WTC11 (cell line): Measurements from ENCODE around the gene KCNS3.

Source experiments
- ATF1 ChIP-seq: sonication (generic); formaldehyde crosslinking; IDR thresholded peaks from 2 replicates; pipeline ENCODE4 v1.8.1; 2023; ENCODE audit warnings: mild to moderate bottlenecking, moderate library complexity, missing genetic modification reagents
- CTCF ChIP-seq: fragments of 200-600 bp; IDR thresholded peaks from 2 replicates; pipeline ENCODE4 v1.8.0; 2022; ENCODE audit warnings: antibody characterized with exemption
- ERG ChIP-seq: fragments of 250-450 bp; sonication (Bioruptor Pico); IDR thresholded peaks from 2 replicates; pipeline ENCODE4 v1.8.0; 2021; ENCODE audit warnings: mild to moderate bottlenecking
- ETV6 ChIP-seq: sonication (generic); formaldehyde crosslinking; IDR thresholded peaks from 2 replicates; pipeline ENCODE4 v1.8.1; 2022; ENCODE audit warnings: mild to moderate bottlenecking, missing genetic modification reagents
- GRHL2 ChIP-seq: fragments of 250-450 bp; sonication (Bioruptor Pico); IDR thresholded peaks from 2 replicates; pipeline ENCODE4 v1.8.0; 2022; ENCODE audit warnings: mild to moderate bottlenecking, moderate library complexity; ENCODE audit not compliant: insufficient replicate concordance, severe bottlenecking
- NFYB ChIP-seq: sonication (generic); formaldehyde crosslinking; conservative IDR thresholded peaks from 2 replicates; pipeline ENCODE4 v1.8.0; 2022; ENCODE audit warnings: low read depth, missing genetic modification reagents
- NR2C2 ChIP-seq: sonication (generic); formaldehyde crosslinking; IDR thresholded peaks from 2 replicates; pipeline ENCODE4 v1.8.0; 2022; ENCODE audit warnings: mild to moderate bottlenecking, missing genetic modification reagents
- RELA ChIP-seq: sonication (generic); formaldehyde crosslinking; IDR thresholded peaks from 2 replicates; pipeline ENCODE4 v1.8.1; 2022; ENCODE audit warnings: missing genetic modification reagents, mild to moderate bottlenecking, borderline replicate concordance
- TEAD4 ChIP-seq: sonication (generic); formaldehyde crosslinking; IDR thresholded peaks from 2 replicates; pipeline ENCODE4 v1.8.0; 2022; ENCODE audit warnings: mild to moderate bottlenecking, missing genetic modification reagents
- ZNF263 ChIP-seq: sonication (generic); formaldehyde crosslinking; IDR thresholded peaks from 2 replicates; pipeline ENCODE4 v1.8.1; 2022; ENCODE audit warnings: low read depth, mild to moderate bottlenecking, moderate library complexity, missing genetic modification reagents
- ZNF416 ChIP-seq: fragments of 250-450 bp; sonication (Bioruptor Pico); IDR thresholded peaks from 2 replicates; pipeline ENCODE4 v1.9.0; 2021; ENCODE audit warnings: mild to moderate bottlenecking, inconsistent platforms
- TF ChIP-seq, protein P1 (sequence below): sonication (generic); formaldehyde crosslinking; IDR thresholded peaks from 2 replicates; pipeline ENCODE4 v1.8.1; 2023; ENCODE audit warnings: mild to moderate bottlenecking, moderate library complexity, missing genetic modification reagents
- TF ChIP-seq, protein P2 (sequence below): sonication (generic); formaldehyde crosslinking; IDR thresholded peaks from 2 replicates; pipeline ENCODE4 v1.8.0; 2022; ENCODE audit warnings: mild to moderate bottlenecking, missing genetic modification reagents

GRCh38 chr2:17871639-17872038 lies 6.8 kb upstream of the KCNS3 start:
- TF ChIP-seq ZNF416 (CRISPR knock-in tag) (no peak), RELA (CRISPR knock-in tag) (no peak), NR2C2 (no peak), CTCF (no peak), NFYB (CRISPR knock-in tag) (no peak), ATF1 (no peak), ZNF263 (no peak), TEAD4 (CRISPR knock-in tag) (no peak), ERG (CRISPR knock-in tag) (no peak), GRHL2 (CRISPR knock-in tag) (no peak), ETV6 (no peak)
- TF ChIP-seq, protein P1, sequence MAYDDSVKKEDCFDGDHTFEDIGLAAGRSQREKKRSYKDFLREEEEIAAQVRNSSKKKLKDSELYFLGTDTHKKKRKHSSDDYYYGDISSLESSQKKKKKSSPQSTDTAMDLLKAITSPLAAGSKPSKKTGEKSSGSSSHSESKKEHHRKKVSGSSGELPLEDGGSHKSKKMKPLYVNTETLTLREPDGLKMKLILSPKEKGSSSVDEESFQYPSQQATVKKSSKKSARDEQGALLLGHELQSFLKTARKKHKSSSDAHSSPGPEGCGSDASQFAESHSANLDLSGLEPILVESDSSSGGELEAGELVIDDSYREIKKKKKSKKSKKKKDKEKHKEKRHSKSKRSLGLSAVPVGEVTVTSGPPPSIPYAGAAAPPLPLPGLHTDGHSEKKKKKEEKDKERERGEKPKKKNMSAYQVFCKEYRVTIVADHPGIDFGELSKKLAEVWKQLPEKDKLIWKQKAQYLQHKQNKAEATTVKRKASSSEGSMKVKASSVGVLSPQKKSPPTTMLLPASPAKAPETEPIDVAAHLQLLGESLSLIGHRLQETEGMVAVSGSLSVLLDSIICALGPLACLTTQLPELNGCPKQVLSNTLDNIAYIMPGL (CRISPR knock-in tag) = no peak
- TF ChIP-seq, protein P2, sequence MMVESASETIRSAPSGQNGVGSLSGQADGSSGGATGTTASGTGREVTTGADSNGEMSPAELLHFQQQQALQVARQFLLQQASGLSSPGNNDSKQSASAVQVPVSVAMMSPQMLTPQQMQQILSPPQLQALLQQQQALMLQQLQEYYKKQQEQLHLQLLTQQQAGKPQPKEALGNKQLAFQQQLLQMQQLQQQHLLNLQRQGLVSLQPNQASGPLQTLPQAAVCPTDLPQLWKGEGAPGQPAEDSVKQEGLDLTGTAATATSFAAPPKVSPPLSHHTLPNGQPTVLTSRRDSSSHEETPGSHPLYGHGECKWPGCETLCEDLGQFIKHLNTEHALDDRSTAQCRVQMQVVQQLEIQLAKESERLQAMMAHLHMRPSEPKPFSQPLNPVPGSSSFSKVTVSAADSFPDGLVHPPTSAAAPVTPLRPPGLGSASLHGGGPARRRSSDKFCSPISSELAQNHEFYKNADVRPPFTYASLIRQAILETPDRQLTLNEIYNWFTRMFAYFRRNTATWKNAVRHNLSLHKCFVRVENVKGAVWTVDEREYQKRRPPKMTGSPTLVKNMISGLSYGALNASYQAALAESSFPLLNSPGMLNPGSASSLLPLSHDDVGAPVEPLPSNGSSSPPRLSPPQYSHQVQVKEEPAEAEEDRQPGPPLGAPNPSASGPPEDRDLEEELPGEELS = no peak
